GM12891 (cell line): ENCODE results near the gene DDI2.

Experiments
- POLR2A ChIP-seq: IDR thresholded peaks from 2 replicates; pipeline ENCODE4 v1.6.1; 2011; ENCODE audit warnings: low read depth, low read length, control low read depth
- SPI1 ChIP-seq: IDR thresholded peaks from 2 replicates; pipeline ENCODE4 v1.6.1; 2011; ENCODE audit warnings: low read depth, low read length, control low read depth
- TAF1 ChIP-seq: IDR thresholded peaks from 2 replicates; pipeline ENCODE4 v1.6.1; 2011; ENCODE audit warnings: low read depth, low read length, control low read depth

GRCh38 chr1:15662477-15662876, 45.2 kb downstream of the DDI2 start:
- no peak for TF ChIP-seq TAF1
- TF ChIP-seq SPI1, result no peak
- no peak for TF ChIP-seq POLR2A
